GM21576 (cell line): Measurements from ENCODE around the gene HAPLN3.

ENCODE experiments used
- ATAC-seq: cut with Tn5 transposase; IDR thresholded peaks from one replicate; pipeline ENCODE4 v1.9.1; 2021; ENCODE audit warnings: mild to moderate bottlenecking, moderate library complexity; ENCODE audit not compliant: unreplicated experiment

The HAPLN3 gene

DNA sequence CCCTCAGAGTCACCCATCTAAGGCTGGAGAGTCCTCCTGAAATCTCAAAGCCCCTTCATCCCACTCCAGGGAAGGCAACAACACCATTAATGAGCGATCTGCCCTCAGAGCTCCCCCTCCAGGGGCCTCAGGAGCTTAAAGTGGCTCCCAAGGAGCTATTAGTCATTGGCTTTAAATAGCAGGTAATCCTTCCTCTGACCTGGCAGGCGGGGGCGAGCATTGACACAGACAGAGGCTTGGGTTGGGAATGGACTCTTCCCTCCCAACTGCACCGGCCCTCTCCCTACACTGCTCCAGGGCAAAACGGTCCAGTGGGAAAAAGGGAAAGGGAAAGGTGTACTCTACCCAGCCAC is 16.4 kb upstream of the HAPLN3 start:
- no peak for ATAC-seq

DNA sequence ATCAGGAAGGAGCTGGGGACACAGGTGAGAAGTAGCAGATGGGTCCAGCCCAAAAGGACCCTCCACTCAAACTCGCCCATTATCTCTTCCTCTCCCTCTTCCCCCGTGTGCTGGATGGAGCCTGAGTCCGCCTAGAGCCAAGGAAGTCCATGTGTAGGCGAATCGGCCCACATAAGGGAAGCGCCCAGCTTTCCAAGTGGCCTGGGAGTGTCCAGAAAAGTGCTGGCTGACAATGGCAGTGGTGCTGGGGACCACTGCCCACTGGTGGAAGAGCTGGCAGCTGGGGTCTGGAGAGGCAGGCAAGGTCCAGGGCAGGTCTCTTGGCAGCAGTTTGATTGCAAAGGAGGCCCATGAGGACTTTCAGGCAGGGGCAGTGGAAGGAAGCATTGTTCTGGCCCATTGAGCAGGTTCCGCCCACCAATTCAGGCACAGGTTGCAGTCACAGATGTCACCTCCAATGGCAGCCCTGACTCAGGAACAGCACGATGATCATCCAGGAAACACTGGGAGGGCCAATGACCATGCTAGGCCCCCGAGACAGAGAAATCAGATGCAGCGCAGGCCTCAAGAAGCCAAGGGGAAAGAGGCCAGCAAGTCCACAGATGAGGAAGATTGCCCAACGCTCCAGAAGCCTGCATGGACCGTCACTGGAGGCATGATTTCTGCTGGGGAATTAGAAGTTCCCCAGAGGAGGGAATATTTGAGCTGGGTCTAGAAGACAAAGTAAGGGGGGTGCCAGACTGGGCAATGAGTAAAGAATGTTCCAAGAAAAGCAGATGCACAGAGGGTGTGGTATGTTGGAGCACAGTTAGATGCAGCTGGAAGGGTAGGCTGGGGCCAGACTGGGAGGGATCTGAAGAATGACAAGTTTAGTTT is 14.8 kb upstream of the HAPLN3 start:
- ATAC-seq: no peak

DNA sequence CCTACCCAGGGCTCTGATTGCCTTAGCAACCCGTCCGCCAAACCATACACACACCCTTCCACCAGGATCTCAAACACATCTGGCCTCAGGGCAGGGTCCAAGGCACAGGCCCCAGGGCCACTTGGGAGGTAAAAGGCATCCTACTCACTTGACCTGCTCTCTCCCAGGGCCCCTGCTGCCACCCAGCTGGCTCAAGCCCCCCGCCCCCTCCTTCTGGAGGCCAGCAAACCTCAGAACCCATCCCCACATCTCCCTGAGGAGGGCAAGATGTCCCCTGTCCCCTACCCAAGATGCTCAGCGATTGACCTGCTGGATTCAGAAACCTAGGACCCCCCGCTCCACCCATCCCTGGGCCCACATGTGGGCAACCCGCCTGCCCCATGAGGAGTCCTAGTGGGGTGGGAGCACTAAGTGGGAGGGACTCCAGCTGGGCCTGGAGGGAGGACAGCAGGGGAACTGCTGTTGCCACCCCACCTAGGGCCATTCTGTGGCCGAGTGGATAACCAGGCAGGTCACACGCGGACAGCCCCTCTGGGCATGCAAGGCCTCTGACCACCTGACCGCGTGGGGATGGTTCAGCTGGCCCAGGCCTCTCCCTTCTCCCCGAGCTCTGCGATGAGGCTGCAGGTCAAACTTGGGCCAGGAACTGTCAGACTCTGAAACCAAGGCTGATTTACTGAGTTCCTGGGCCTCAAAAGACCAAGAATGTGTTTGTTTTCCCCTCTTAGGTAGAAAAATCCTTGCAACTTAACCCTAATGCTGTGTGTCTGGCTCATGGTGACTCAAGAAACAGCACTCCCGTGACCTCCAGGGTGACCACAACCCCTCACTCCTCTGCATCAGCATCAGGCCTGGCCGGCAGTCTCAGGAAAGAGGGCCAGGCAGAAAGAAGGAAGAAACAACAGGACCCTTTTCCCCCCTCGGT is 13.6 kb upstream of the HAPLN3 start:
- ATAC-seq: no peak

DNA sequence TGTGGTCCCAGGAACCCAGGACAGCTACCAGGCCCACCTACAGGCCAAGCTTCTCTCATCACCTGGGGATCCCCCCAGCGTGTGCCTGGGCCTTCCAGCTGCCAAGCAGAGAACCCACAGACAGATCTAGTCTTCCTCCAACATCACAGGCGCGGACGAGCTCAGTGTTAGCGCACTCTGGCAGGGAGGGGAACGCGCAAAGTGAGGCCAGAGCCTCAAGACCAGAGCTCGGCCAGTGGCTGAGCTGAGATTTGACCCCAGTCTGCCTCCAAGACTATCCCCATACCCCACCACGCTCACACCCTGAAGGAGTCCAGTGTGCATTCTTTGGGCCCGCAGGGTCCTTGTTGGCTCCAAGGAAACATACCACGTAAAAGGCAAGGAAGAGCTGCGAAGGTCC is 12.8 kb upstream of the HAPLN3 start:
- no peak for ATAC-seq

DNA sequence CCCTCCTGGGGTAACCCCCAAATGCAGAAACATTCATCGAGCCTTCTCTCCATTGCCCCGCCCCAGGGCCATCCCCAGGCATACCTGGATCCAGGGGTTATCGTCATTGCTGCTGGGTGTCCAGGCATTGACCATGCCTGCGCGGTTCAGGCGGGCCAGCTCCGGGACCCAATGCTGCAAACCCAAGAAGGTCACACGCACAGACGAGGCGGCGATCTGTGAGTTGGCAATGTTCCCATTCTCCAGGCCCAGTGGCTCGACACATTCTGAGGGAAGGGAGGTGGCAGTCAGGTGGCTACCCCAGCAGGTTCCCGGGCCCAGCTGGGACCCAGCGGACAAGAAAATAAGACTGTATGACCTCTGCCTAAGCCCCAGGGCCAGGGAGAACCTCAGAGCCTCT is 11.8 kb upstream of the HAPLN3 start:
- ATAC-seq: no peak

DNA sequence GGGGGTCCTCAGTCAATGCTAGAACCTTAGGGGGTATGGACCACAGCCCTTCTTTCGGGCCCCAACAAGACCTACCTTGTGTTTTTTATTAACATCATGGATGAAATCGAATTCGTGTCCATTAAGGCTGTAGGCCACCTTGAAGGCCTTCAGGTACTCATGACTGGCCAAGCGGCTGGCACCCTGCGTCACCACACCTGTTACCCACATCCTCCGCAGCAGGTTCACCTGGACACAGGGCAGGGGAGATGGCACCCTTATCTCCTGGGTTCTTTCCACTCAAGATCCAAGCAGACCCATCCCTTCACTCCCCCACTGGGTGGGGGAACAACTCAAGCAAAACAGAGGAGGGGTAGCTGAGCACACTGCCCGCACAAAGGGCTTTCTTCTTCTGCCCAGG is 11.2 kb upstream of the HAPLN3 start:
- no peak for ATAC-seq

DNA sequence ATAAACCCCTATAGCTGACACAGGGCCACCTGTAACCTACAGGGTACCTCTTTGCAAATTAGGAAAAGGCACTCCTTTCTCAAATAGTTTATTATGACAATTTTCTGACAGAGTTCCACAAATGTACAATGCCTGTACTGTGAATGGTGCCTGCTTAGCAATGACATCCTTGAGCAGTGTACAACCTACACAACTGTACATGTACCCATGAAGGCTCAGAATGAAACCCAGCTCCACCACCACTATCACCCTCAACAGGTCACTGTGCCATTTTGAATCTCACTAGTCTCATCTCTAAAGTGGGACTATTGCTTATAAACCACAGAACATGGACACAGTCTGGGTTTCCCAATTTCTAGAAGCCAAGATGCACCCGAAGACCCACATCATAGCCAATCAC is 10.8 kb upstream of the HAPLN3 start:
- no peak for ATAC-seq

DNA sequence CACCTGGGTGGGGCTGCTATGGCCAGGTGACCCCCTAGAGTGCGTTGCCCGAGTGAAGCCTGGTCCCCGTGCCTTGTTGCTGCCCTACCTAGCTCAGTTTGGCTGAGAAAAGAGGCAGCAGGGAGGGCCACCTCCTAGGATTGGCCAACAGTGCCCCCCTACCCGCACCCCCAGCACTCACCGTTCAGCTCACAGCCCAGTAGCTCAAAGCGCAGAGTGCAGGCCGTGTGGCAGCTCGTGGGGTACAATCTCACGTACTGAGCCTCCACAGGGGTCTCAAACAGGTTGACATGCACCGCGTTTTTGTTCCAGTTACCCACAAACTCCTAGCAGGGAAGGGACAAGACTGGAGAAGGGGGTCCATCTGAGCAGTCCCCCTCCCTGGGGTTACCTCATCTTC is 10.2 kb upstream of the HAPLN3 start:
- no peak for ATAC-seq

DNA sequence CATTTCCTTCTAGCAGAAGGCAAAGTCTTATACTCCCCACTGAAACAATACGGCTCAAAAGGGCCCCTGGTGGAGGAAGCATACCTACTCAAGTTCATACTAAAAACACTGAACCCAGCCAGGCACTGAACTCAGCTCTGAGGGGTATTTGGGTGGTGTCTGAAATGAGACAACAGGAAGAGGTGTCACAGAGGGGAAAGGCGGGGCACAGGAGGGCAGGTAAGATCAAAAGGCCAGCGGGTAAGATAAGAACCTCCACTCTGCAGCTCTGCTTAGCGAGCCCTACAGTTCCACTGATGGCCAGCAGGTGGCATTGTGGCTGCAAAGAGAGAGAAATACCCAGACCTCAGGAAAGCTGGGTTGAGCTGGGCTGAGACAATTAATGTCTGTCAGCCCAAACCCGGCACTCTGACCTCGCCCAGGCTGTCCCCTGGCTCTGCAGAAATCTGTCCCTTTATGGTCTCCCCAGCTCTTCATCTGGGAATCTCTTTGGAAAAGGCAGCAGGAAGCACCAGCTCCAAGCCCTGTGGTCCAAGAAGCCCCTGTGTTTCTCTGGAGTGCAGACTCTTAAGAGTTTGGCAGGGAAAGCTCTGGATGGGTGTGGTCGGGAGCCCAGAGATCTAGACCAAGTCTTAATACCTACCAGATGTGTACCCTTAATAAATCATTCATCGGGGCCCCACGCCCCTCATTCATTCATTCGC is 9.4 kb upstream of the HAPLN3 start:
- ATAC-seq: peak; percentile 80

DNA sequence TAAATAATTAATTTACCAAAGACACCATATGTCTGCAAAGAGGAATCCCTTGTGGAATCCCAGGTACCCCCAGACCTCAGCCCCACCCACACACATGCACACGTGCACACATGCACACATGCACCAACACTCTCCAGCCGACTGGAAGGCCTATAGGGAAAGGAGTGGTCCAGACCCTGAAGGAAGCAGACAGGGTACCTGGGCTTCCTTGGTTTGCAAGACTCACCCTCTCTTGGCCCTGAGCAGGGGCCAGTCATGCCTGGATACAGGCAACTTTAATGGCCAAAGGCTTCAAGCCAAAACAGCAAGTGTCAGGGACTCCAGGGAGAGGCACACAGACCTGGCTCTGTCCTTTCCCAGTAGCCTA is 8.9 kb upstream of the HAPLN3 start:
- ATAC-seq: no peak

DNA sequence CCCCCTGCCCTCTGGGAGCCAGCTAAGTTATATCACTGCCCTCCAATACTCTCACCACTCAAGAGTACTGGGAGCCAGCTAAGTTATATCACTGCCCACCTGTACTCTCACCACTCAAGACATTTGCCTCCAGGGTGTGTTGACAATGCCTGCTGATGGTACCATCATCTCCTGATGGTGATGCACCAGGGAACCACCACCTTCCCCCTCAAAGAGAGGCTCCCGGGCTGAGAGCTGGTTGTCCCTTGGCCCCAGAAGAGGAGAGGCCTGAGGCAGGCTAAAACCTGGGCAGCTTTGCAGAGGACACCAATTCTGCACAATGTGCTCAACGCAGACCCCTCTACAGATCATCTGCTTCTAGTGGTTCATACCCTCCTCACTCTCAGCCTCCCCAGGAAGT is 7.5 kb upstream of the HAPLN3 start:
- ATAC-seq: no peak

DNA sequence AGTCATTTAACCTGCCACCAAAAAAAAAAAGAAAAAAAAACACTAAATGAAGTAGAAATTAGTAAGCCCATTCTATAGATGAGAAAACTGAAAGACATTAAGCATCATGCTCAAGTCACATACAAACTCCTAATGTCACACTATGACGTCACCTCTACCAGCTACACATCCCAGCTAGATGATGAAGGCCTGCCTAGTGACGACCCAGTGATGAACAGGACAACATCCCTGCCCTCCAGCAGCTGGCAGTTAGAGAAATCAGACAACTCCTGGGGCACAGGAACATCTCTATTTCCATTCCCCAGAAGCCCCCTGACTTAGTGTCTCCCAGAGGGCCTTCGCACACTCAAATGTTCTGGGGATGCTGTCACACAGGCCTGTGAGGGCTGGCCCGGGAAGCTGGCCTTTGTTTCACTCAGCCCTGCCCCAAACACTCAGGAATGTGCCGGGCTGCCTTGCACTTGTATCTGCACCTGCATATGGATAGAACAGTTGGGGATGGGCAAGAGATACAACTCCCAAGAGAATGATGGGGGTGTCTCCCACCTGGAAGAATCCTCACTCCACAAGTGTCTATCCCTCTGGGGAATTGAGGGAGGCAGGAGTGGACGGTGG is 7.0 kb upstream of the HAPLN3 start:
- ATAC-seq: no peak

DNA sequence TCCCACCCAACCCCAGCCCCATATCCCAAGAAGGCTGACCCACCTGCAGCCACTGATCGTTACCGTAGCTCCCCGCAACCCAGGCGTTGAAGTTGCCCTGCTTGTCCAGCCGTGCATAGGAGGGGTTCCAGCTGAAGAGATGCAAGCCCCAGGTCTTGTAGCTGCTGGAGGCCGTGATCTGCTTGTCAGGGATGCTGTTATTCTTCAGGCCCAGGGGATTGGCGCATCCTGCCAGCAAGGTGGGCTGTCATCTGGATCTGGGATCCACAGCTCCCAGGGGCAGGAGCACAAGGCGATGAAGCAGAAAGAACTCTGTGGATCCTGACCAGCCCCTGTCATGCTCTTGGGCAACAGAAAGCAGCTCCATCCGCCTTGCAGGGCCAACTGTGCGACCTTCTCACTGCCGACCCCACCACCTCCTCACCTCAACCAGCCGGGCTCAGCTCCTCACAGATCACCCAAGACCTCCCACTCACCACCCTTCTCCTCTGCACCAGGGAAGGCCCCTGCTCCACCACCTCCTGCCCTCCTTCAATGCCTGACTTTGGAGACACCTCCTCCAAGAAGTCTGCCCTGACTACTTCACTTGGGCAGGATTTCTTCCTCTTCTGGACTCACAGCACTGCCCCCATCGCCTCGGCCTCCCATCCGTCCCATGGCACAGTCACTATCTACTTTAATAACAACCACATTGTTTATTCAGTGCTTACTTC is 6.3 kb upstream of the HAPLN3 start:
- no peak for ATAC-seq

DNA sequence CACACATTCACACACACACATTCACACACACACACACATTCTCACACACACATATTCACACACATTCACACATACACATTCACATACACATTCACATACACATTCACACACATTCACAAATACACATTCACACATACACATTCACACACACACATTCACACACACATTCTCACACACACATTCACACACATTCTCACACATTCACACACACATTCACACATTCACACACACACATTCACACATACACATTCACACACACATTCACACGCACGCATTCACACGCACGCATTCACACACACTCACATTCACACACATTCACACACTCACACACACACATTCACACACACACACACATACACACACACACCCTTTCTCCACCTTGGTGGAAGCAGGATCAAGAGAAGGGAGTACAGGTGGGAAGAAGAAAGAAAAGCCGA is 5.7 kb upstream of the HAPLN3 start:
- no peak for ATAC-seq

DNA sequence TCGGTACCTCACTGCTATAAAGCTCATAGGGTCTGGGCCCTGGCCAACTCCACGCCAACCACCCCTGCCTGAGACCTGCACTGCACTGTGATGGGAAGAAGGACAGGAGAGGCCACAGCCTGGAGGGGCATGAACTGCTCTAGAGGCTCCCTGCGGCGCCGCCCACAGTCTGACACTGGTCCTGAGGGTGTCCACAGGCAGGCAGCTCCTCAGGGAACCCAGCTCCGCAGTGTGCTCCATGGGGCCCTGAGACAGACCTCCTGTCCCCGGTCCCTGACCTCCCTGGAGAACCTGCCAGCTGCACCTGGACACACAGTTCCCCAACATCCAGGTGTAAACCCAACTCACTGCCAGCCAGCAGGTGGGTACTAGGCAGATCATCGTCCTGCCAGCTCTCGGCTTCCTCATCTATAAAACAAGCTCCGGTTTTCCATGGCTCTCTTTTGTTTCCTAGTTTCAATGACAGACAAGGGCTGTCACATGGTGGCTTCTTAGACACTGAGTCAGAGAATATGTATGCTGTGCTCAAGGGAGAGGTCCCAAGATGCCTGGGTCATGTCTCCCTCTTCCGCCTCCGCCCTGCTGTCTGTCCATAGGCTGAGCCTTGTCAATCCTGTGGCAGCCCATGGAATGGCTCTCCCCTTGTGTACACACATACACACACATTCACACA is 5.1 kb upstream of the HAPLN3 start:
- no peak for ATAC-seq

DNA sequence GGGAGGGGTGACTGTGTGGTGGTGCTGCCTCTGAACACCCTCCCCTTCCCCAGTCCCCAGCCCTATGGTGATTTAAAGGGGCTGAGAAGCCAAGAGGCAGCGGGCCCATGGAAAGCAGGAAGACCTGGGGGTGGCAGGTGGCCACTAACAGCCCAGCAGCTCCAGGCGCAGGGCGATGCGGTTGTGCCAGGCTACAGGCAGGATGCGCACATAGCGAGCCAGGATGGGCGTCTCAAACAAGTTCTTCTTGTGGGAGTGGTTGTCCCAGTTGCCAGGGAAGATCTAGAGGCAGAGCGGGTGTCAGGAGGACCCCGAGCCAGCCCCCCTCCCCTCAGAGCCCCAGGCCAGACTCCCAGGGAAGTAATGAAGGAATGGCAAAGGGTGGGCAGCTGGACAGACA is 3.9 kb upstream of the HAPLN3 start:
- no peak for ATAC-seq

DNA sequence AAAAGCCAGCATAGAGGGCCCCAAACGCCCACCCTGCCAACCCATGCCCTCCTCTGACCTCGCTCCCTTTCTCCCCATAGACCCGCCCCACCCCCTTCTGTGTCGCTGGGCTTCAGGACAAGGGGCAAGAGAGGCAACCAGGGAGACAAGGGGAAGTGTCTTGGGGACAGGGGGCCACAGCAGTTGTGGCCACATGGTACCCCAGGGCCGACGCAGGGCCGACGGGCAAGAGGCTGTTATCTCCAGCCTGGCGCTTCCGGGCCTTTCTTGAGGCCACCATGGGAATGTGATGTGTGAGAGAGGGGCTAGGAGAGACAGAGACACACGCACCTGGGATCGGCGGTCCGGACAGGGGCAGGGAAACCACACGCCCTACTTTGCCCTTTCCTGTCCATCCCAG is 3.4 kb upstream of the HAPLN3 start:
- ATAC-seq: no peak

DNA sequence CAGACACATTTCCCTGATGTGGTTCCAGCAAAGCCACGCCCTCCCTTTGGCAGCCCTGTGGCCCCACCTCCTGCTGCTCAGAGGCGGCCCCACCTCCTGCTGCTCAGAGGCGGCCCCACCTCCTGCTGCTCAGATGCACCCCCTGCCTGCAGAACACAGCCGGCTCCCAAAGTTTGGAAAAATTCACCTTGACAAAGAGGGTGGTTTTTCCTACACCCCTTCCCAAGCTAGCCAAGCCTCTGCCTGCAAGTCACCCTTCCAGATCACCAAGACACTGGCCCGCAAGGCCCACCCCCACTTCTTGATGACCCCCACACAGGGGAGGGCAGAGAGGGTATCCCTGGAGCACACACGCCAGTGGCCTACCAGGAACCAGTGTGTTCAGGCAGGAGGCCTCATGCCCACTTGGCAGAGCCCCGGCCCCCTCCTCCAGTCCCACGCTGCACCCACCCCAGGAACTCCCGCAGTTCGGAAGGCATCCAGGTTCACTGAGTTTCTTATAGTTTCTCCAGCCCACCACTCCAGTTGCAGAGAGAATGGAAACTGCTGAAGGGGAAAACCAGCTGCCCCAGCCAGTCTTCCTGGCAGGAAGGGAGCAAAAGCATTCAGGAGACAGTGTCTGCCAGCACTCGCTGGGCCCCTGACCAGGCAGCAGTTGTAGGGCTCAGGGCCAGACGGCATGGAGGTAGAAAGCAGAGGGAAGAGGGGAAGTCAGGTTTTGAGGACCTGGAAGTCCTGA is 2.3 kb upstream of the HAPLN3 start:
- ATAC-seq: no peak

DNA sequence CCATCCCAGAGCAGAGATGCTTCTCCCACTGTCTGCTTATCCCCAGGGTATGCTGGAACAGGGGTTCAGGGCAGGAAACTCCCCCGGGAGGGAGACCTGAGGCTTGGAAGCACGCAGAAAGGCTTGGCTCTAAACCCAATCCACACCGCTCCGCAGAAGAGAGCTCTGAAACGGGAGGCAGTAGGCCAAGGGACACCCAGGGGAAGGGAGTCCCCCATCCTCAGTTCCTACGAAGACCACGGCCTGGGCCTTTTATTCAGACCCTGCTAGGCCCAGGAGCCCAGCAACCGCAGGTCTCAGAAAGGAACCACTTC is 1.8 kb upstream of the HAPLN3 start:
- no peak for ATAC-seq
